ENCODE measurements around the gene CCDC201.

CCDC201 gene

GRCh38 chr7:45892407-45893035 is 19.6 kb upstream of the CCDC201 start:
- DNase-seq = no peak

DNA sequence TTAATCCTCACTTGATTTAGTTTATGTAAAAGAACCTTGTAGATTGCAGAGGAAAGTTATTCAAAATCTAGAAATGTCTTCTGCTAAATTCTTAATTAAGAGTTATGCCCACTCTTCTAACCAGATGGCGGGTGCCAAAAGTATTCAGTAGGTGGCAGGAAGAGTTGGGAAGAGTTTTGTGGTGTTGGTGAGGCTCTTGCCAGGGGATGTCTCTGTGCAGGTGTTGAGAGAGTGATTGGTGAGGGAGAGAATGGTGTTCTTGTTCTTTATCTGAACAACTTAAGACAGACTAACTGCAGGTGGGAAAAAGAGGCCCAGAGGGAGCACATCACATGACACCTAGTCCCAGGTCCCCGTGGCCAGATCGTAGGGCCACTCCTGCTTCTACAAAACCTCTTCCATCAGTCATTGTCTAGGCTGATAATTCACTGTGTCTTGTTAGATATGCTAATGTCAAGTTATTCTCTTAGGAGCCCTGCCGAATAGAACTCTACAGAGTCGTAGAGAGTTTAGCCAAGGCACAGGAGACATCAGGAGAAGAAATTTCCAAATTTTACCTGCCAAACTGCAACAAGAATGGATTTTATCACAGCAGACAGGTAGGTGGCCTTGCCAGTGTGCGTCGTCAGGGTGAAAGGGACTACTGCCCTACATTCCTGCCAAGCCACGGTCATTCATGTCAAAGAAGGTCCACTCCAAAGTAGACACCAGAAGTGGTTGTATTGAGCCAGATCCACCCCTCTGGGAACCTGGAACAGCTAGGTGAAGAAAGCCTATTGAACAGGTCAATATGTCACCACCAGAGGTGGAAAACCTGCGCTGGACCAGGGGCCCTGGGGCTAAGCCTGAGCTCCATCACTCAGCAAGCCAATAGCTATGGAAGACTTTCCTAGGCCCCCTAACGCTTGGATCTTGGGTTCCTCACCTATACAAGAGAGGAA is 18.9 kb upstream of the CCDC201 start:
- no peak for DNase-seq

GRCh38 chr7:45890902-45891461 is 18.1 kb upstream of the CCDC201 start:
- peak; percentile 51 for DNase-seq

DNA sequence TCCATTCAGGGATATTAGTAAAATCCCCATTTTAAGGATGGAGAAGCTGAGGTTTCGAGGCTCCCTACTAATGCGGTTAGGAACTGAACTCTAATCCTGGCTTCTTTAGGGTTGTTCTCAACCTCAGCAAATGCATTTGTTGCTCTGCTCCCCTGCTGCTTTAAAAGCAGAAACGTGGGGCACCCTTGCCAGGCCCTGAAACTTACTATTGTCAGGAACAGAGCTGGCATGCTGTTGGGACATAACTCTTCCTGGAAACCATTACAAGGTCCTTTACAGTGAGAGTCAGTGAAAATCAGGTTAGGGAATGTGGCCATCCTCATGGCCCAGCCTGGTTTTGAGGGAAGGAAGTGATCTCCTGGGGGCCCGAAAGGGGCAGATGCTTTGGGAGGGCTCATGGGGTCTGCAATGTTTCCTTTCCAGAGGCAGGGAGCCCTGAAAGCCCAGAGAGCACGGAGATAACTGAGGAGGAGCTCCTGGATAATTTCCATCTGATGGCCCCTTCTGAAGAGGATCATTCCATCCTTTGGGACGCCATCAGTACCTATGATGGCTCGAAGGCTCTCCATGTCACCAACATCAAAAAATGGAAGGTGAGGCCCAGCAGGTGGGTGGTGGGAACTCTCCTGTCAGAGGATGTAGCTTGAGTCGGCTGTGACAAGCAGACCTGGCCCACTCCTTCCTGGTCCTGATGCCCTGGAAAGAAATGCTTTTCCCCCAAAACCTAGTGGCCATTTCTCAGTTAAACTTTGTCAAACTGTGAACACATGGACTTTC is 17.4 kb upstream of the CCDC201 start:
- DNase-seq = no peak

DNA sequence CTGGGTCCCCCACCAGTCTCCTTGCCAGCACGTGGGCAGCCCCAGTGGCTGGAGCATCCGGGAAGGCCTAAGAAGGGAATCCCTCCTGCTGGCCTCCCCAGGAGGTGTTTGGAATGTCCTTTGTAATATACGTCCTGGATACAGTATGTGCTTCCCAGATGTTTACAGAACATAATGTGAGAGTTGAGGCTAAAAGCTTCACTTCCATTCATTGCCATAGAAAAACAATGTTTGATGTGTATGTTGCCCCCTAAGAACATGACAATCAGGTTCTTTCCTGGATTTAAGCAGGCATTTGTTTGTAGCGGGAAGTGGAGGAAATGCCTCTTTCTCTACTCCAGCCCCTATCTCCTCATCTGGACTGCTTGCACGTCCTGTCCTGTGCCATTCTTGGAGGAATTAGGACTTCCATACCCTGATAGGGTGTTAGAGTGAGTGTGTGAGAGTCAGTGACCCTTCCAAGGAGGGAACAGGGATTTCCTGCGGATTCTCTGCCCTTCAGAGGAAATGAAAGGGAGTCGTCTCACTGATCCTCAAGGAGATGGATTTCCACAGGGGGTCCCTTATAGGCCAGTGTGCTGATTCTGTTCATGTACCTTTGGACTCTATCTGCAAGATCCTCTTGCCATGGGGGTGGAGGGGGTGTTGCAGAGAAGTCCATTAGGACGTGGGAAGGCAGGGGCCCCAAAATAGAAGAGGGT is 16.6 kb upstream of the CCDC201 start:
- DNase-seq = no peak

DNA sequence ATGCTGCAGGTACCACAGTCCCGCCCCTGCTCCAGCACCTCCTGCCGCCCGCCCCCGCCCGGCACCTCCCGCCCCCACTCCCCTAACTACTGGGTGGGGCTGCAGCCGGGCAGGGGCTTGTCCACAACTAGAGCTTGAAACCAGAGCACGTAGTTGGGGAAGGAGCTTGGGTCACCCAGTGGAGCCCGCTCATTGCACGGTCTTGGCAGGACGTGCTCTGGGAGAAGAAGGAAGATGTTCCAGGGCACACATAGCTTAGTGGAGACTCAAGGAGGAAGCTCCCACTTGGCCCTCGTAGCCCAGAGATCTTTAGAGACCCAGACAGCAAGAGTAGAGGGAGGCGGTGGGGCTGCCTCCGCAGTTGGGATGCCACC is 16.1 kb upstream of the CCDC201 start:
- DNase-seq = no peak

DNA sequence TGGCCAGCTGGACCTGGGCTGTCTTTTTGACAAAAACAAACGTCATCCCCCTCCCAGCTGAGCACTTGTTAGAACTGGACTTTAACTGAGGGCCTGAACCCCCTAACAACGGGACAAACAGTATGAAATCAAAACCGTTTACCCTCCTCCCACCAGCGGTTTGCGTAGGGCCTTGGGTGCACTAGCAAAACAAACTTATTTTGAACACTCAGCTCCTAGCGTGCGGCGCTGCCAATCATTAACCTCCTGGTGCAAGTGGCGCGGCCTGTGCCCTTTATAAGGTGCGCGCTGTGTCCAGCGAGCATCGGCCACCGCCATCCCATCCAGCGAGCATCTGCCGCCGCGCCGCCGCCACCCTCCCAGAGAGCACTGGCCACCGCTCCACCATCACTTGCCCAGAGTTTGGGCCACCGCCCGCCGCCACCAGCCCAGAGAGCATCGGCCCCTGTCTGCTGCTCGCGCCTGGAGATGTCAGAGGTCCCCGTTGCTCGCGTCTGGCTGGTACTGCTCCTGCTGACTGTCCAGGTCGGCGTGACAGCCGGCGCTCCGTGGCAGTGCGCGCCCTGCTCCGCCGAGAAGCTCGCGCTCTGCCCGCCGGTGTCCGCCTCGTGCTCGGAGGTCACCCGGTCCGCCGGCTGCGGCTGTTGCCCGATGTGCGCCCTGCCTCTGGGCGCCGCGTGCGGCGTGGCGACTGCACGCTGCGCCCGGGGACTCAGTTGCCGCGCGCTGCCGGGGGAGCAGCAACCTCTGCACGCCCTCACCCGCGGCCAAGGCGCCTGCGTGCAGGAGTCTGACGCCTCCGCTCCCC is 15.5 kb upstream of the CCDC201 start, which contains the start of gene IGFBP1:
Gene IGFBP1 (plus strand): TSS at position 304 of the 808 bp plus-strand sequence. CDS start 165 bp downstream, at position 469.
- DNase-seq = peak; percentile 36

- no peak for DNase-seq
Measured at GRCh38 chr7:45886931-45887667, 14.2 kb upstream of the CCDC201 start.

DNA sequence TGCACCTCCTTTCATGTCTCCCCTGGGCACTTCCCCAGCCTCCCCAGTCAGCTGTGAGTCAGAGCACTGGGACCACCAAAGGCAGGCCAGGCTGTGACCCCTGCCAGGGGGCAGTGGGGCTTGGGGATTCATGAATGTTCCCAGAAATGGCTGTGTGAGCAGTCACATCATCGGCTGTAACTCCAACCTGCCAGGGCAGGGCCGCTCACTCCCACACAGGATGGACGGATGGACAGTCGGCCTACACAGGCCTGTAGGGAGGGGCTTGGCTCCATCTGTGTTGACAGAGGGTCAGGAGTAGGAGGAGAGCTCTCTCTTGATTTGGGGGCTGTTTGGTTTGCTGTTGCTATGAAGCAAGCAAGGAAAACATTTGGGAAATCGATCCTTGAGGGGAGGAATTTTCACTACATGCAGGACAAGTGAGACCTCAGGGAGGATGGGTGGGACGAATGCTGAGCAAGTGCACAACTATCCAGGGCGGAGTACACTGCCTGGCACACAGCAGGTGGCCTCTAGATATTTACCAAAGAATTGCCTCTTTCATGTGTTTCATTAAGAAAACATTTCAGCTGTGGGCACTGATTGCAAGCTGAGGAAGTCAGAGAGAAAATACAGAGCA is 12.5 kb upstream of the CCDC201 start:
- DNase-seq = no peak

DNA sequence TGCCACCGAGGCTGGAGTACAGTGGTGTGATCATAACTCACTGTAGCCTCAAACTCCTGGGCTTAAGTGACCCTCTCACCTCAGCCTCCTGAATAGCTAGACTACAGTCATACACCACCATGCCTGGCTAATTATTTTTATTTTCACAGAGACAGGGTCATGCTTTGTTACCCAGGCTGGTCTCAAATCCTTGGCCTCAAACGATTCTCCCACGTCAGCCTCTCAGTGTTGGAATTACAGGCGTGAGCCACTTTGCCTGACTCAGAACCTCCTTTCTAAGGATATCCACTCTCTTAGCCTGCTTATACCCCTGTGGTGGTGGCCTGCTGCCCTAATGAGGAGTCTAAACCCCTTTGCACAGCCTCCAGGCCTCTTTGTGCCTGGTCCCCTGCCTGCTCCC is 11.3 kb upstream of the CCDC201 start:
- no peak for DNase-seq

GRCh38 chr7:45882465-45882810 is 9.6 kb upstream of the CCDC201 start:
- DNase-seq = no peak

DNA sequence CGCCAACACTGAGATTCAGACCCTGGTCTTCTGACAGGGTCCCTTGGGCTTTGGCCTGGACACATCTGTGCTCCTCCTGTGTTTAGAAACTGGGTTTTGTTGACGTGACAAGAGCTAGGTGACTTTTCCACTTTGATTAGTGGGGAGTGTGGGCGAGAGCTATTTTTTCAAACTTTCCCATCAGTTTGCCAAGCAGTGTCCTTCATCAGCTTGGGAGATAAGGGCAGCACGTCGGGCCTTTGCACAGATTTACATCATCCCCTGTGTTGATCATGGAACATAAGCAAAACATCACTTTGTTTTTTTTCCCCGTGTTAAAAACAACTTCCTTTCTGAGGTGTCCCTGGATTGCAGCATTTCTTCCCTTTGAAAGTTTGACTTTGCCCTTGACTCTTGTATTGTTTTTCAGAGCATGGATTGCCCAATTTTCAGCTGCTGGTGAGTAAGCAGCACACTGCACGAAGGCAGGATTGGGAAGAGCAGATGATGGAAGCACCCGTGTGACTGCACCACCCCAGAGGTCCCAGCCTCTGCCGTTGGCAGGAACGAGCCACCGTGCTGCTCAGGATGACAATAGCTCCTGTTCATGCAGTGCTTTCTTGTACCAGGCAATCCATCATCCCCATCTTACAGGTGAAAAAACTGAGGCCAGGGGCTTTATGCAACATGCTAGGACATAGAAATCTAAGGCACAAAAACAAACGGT is 9.0 kb upstream of the CCDC201 start:
- no peak for DNase-seq

DNA sequence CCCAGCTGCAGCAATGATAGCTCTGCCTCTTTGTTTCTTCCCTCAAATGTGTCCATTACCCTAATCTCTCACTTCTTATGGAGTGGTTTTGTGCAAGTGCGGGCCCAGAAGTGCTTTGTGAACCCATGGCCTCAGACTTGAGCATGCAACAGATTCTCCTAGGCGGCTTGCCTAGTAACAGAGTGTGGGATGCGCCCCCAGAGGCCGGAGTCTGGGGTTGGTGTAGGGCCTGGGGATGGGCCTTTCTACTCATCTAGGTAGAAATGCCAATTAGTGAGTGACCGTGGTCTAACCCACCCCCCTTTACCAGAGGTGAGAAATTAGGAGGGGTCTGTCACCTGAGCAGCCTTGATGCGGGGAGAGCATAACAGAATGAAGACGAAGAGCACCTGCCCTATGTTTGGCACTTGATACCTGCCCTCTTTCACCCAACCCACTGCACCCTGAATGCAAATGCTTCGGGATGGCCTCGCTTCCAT is 8.4 kb upstream of the CCDC201 start:
- DNase-seq = no peak

GRCh38 chr7:45880433-45880860 is 7.6 kb upstream of the CCDC201 start:
- no peak for DNase-seq

DNA sequence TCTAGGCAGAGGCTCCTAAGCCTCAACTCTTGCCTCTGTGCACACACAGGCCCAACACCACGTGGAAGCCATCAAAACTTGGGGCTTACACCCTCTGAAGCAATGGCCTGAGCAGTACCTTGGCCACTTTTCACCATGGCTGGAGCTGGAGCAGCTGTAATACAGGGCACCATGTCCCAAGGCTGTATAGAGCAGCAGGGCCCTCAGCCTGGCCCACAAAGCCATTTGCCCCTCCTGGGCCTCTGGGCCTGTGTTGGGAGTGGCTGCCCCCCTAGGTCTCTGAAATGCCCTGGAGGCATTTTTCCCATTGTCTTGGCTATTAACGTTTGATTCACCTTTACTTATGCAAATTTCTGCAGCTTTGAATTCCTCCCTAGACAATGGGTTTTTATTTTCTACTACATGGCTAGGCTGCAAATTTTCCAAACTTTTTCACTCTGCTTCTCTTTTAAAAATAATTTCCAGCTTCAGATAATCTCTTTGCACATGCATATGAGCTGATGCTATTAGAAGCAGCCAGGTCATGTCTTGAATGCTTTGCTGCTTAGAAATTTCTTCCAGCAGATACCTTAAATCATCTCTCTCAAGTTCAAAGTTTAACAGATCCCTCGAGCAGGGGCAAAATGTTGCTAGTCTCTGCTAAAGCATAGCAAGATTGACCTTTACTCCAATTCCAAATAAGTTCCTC is 5.7 kb upstream of the CCDC201 start:
- no peak for DNase-seq

GRCh38 chr7:45876519-45876918 is 3.6 kb upstream of the CCDC201 start:
- DNase-seq = no peak

GRCh38 chr7:45874408-45875131 is 1.7 kb upstream of the CCDC201 start:
- DNase-seq = no peak

GRCh38 chr7:45873355-45873754 is 473 bp upstream of the CCDC201 start:
- no peak for DNase-seq
